GM10266 (cell line): ENCODE measurements around the gene PARK7.

ENCODE experiments used
- DNase-seq: peaks from one replicate; pipeline ENCODE4 v3.0.0; 2012; ENCODE audit errors: extremely low spot score
- CTCF ChIP-seq: IDR thresholded peaks from 2 replicates; pipeline ENCODE4 v1.5.1; 2012; ENCODE audit warnings: mild to moderate bottlenecking, low read depth; ENCODE audit not compliant: control insufficient read depth, insufficient read depth; ENCODE audit errors: missing control alignments

The PARK7 gene

GRCh38 chr1:8026153-8026975 lies 64.9 kb downstream of the PARK7 start, which contains the start of gene ERRFI1:
TSS of gene ERRFI1 (minus strand) at chr1:8026309. CDS start at chr1:8015619, 10,690 bp downstream.
- DNase-seq = peak; percentile 95
- TF ChIP-seq CTCF = no peak

GRCh38 chr1:8026976-8027747 lies 65.7 kb downstream of the PARK7 start:
- no peak for DNase-seq

GRCh38 chr1:8027748-8028570 lies 66.4 kb downstream of the PARK7 start:
- DNase-seq = no peak
- TF ChIP-seq CTCF = no peak

More at GRCh38 chr1:8026976-8027747, 65.7 kb downstream of the PARK7 start:
- TF ChIP-seq CTCF = no peak

GRCh38 chr1:8028571-8028910 lies 67.0 kb downstream of the PARK7 start:
- no peak for DNase-seq
- no peak for TF ChIP-seq CTCF

- DNase-seq = no peak
- TF ChIP-seq CTCF = peak; percentile 43
Observed at GRCh38 chr1:8031176-8031785, 69.8 kb downstream of the PARK7 start.

- DNase-seq = no peak
- TF ChIP-seq CTCF = no peak
Observed at GRCh38 chr1:8032366-8032910, 70.9 kb downstream of the PARK7 start.
